ENCODE results near the gene KCNMA1. TPM values are rescaled to one million over a fixed set of nuclear protein-coding genes. Genes with fewer than 3 reads are reported as not detected.
A peak's percentile ranks its signal among the peaks of the same experiment; 100 is the strongest.

KCNMA1 gene
- total RNA-seq, 1 experiment from 2014 or later, result 0.49 TPM

GRCh38 chr10:77392236-77392721, 245.3 kb downstream of the KCNMA1 start:
- no TSS peak for BruUV-seq (replicated peaks)
- peaks cover 7% of the 10 kb centered on the region; the same call in 1 of the 2 replicates for H3K27me3 ChIP-seq (ENCODE audit: insufficient read depth, low read length)
- H4K20me1 ChIP-seq (ENCODE audit: insufficient read depth), result no peaks in the 10 kb centered on the region
- peak; percentile 58 for ATAC-seq
- peak overlapping the region; percentile 49 for H3K4me2 ChIP-seq (ENCODE audit: low read length)
- DNase-seq (ENCODE audit: low read depth, low spot score), result no peak
- peaks cover 6 to 23% of the 10 kb centered on the region in 2 experiments for H3K4me1 ChIP-seq (ENCODE audit: control insufficient read depth in 1 of 2, insufficient read depth in 2 of 2, low read length in 2 of 2)
- H3K27ac ChIP-seq (ENCODE audit: low read depth, low read length), result no peak overlapping the region
- ChIA-PET POLR2A (interaction anchor here (0.9 to 1.3 kb wide), 2 partner anchors 35 to 241 kb away, joined by 3 read pairs; no protein-coding TSS in a partner anchor), RAD21 (ENCODE audit: low non-redundant PET in 1 of 2, low total read pairs in 2 of 2, uncharacterized antibody in 2 of 2, unreplicated experiment in 2 of 2) (interaction anchor here (1.0 to 1.1 kb wide), 3 partner anchors 13 to 252 kb away, joined by 3 to 4 read pairs (median 3); no protein-coding TSS in a partner anchor), CTCF (interaction anchor here (0.7 to 2.6 kb wide), 13 partner anchors 10 to 319 kb away, joined by 3 to 12 read pairs (median 3); no protein-coding TSS in a partner anchor)
- no peak overlapping the region for H2AFZ ChIP-seq (ENCODE audit: low read depth, low read length, poor library complexity, severe bottlenecking)
- no peaks in the 10 kb centered on the region for H3K36me3 ChIP-seq (ENCODE audit: control insufficient read depth in 1 of 2, insufficient read depth in 2 of 2, low read length in 2 of 2)
- H3K79me2 ChIP-seq (ENCODE audit: insufficient read depth, low read length), result no peaks in the 10 kb centered on the region
- H3K4me3 ChIP-seq (replicated peaks in 1 of 2; ENCODE audit: low read depth in 1 of 2, low read length in 2 of 2), result no peak overlapping the region
- H3K9me2 ChIP-seq (ENCODE audit: insufficient read depth), result no peaks in the 10 kb centered on the region
- no peaks in the 10 kb centered on the region for H3K9me3 ChIP-seq (ENCODE audit: control insufficient read depth in 1 of 2, insufficient read depth in 1 of 2, low read depth in 1 of 2, low read length in 2 of 2)
- TF ChIP-seq ZFX (IDR thresholded peaks at IDR 0.05), result no peak
- TF ChIP-seq SRF (IDR thresholded peaks at IDR 0.05; ENCODE audit: low read depth), result no peak
- no peak for TF ChIP-seq REST (IDR thresholded peaks at IDR 0.05; ENCODE audit: low read depth)
- TF ChIP-seq, protein P1, sequence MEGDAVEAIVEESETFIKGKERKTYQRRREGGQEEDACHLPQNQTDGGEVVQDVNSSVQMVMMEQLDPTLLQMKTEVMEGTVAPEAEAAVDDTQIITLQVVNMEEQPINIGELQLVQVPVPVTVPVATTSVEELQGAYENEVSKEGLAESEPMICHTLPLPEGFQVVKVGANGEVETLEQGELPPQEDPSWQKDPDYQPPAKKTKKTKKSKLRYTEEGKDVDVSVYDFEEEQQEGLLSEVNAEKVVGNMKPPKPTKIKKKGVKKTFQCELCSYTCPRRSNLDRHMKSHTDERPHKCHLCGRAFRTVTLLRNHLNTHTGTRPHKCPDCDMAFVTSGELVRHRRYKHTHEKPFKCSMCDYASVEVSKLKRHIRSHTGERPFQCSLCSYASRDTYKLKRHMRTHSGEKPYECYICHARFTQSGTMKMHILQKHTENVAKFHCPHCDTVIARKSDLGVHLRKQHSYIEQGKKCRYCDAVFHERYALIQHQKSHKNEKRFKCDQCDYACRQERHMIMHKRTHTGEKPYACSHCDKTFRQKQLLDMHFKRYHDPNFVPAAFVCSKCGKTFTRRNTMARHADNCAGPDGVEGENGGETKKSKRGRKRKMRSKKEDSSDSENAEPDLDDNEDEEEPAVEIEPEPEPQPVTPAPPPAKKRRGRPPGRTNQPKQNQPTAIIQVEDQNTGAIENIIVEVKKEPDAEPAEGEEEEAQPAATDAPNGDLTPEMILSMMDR (IDR thresholded peaks at IDR 0.05 in 2 of 3, conservative IDR thresholded peaks at IDR 0.05 in 1 of 3; ENCODE audit: borderline replicate concordance in 1 of 3, insufficient read depth in 1 of 3, low read depth in 2 of 3, low read length in 2 of 3), result no peak
- no peak for TF ChIP-seq EZH2phosphoT487 (IDR thresholded peaks at IDR 0.05; ENCODE audit: borderline replicate concordance)
- no peak for TF ChIP-seq FOSL1 (IDR thresholded peaks at IDR 0.05; ENCODE audit: low read depth)
- TF ChIP-seq RAD21 (IDR thresholded peaks at IDR 0.05; ENCODE audit: low read depth), result no peak
- TF ChIP-seq CBX3 (IDR thresholded peaks at IDR 0.05; ENCODE audit: low read depth), result no peak
- TF ChIP-seq ZNF274 (IDR thresholded peaks at IDR 0.05; ENCODE audit: low read depth, low read length), result no peak
- intact Hi-C loops (cut with micrococcal nuclease), result loop anchor here (1.0 to 5.0 kb wide), 3 partner anchors 213 to 249 kb away; no protein-coding TSS in a partner anchor
- H3K9ac ChIP-seq (ENCODE audit: low read length), result no peak overlapping the region

Data from HCT116 (cell line).